HEK293T (cell line): Measurements from ENCODE around the gene TXLNB.
A peak's percentile ranks its signal among the peaks of the same experiment; 100 is the strongest.

ENCODE experiments used
- CTCF ChIA-PET: fragments of 350-600 bp; formaldehyde crosslinking; extraction: SDS; loops from one replicate; lab custom pipeline; 2021; ENCODE audit warnings: antibody characterized with exemption, inconsistent platforms; lab: Yijun Ruan, JAX
- POLR2A ChIA-PET: fragments of 350-600 bp; formaldehyde crosslinking; extraction: SDS; loops from one replicate; lab custom pipeline; 2020; ENCODE audit warnings: antibody characterized with exemption, inconsistent platforms; lab: Yijun Ruan, JAX
- DNase-seq: peaks from one replicate; pipeline ENCODE4 v3.0.0; 2012; ENCODE audit warnings: mixed read lengths; ENCODE audit errors: extremely low spot score
- ARNT ChIP-seq: fragments of 450-650 bp; IDR thresholded peaks from 2 replicates; pipeline ENCODE4 v1.6.1; 2017; ENCODE audit warnings: mild to moderate bottlenecking
- BHLHE40 ChIP-seq: fragments of 450-650 bp; IDR thresholded peaks from 2 replicates; pipeline ENCODE4 v1.6.1; 2016; ENCODE audit warnings: mild to moderate bottlenecking, moderate library complexity, borderline replicate concordance
- CTBP1 ChIP-seq: fragments of 450-650 bp; IDR thresholded peaks from 2 replicates; pipeline ENCODE4 v1.6.1; 2016; ENCODE audit warnings: borderline replicate concordance
- ELF4 ChIP-seq: fragments of 450-650 bp; IDR thresholded peaks from 2 replicates; pipeline ENCODE4 v1.6.1; 2017; ENCODE audit warnings: antibody characterized with exemption
- FOXA1 ChIP-seq: fragments of 450-650 bp; IDR thresholded peaks from 2 replicates; pipeline ENCODE4 v1.6.1; 2016; ENCODE audit warnings: mild to moderate bottlenecking
- FOXK2 ChIP-seq: fragments of 450-650 bp; IDR thresholded peaks from 2 replicates; pipeline ENCODE4 v1.6.1; 2016; ENCODE audit warnings: mild to moderate bottlenecking
- FOXM1 ChIP-seq: fragments of 450-650 bp; IDR thresholded peaks from 2 replicates; pipeline ENCODE4 v1.6.1; 2017; ENCODE audit warnings: mild to moderate bottlenecking, borderline replicate concordance
- HDGF ChIP-seq: fragments of 450-650 bp; IDR thresholded peaks from 2 replicates; pipeline ENCODE4 v1.6.1; 2017; ENCODE audit warnings: antibody characterized with exemption, borderline replicate concordance
- L3MBTL2 ChIP-seq: fragments of 450-650 bp; conservative IDR thresholded peaks from 2 replicates; pipeline ENCODE4 v1.6.1; 2016; ENCODE audit warnings: mild to moderate bottlenecking
- LEF1 ChIP-seq: fragments of 450-650 bp; IDR thresholded peaks from 2 replicates; pipeline ENCODE4 v1.6.1; 2017; ENCODE audit warnings: mild to moderate bottlenecking, borderline replicate concordance
- NFRKB ChIP-seq: fragments of 450-650 bp; IDR thresholded peaks from 2 replicates; pipeline ENCODE4 v1.6.1; 2016; ENCODE audit warnings: mild to moderate bottlenecking, moderate library complexity
- SP1 ChIP-seq: fragments of 450-650 bp; IDR thresholded peaks from 2 replicates; pipeline ENCODE4 v1.6.1; 2017
- SUZ12 ChIP-seq: fragments of 450-650 bp; IDR thresholded peaks from 2 replicates; pipeline ENCODE4 v1.6.1; 2016; ENCODE audit warnings: mild to moderate bottlenecking
- TARDBP ChIP-seq: fragments of 450-650 bp; IDR thresholded peaks from 2 replicates; pipeline ENCODE4 v1.6.1; 2016
- ZNF384 ChIP-seq: fragments of 450-650 bp; IDR thresholded peaks from 2 replicates; pipeline ENCODE4 v1.6.1; 2016
- TF ChIP-seq, protein P1 (sequence below): fragments of 450-650 bp; IDR thresholded peaks from 2 replicates; pipeline ENCODE4 v1.6.1; 2016

TXLNB gene

DNA sequence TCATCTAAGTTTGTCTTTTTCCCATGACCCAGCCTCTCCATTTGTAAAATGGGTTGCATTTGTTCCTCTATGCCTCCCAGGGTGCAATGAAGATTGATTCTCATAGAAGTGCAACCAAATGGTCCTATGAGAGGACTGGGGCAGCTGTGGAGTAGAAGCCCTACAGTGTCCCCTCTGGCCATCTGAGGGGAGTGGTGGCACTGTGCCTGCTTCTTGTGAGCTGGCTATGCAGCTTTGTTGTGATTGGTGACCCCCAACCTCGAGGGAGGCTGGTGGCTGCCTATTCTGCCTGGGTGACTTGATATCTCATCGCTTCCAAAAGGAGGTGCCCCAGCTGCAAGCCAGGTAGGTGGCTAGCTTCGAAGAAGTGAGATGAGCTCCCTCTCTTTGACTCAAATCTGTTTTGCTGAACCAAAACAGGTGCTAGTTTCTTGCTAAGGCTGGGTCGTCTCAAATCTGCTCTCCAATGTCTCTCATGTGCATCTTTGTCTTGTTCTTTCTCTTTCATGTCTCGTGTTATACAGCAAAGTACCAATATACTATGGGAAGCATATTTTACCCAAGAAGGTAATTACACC is 33.9 kb downstream of the TXLNB start:
- CTCF ChIA-PET, result no interaction called here

DNA sequence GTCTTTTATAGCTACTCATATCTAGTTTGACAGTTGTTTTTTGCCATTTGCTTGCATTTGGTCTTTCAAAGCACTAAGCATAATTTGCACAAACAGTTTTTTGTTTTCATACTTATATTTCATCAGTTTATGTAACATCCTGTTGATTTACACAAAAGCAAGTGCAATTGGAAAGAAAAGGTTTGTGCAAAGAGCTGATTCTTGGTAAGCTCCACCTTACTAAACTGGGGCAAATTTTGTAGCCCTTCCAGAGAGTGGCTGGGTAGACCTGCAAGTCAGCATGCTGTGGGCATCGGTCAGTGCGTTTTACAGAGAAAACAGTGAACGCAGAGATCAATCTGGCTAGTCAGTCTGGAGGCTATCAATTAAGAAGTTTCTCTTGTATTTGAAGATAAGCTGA is 34.5 kb downstream of the TXLNB start:
- POLR2A ChIA-PET, result no interaction called here

More for the DNA sequence above, 33.9 kb downstream of the TXLNB start:
- TF ChIP-seq, protein P1, sequence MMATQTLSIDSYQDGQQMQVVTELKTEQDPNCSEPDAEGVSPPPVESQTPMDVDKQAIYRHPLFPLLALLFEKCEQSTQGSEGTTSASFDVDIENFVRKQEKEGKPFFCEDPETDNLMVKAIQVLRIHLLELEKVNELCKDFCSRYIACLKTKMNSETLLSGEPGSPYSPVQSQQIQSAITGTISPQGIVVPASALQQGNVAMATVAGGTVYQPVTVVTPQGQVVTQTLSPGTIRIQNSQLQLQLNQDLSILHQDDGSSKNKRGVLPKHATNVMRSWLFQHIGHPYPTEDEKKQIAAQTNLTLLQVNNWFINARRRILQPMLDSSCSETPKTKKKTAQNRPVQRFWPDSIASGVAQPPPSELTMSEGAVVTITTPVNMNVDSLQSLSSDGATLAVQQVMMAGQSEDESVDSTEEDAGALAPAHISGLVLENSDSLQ, result no peak
- TF ChIP-seq FOXM1 (no peak), NFRKB (no peak), TARDBP (no peak), L3MBTL2 (no peak), FOXA1 (no peak), SP1 (no peak), HDGF (no peak), FOXK2 (no peak), ZNF384 (no peak), SUZ12 (no peak), LEF1 (no peak), ELF4 (no peak), CTBP1 (no peak), ARNT (no peak), BHLHE40 (no peak)
- POLR2A ChIA-PET, result no interaction called here
- peak; percentile 36 for DNase-seq

DNA sequence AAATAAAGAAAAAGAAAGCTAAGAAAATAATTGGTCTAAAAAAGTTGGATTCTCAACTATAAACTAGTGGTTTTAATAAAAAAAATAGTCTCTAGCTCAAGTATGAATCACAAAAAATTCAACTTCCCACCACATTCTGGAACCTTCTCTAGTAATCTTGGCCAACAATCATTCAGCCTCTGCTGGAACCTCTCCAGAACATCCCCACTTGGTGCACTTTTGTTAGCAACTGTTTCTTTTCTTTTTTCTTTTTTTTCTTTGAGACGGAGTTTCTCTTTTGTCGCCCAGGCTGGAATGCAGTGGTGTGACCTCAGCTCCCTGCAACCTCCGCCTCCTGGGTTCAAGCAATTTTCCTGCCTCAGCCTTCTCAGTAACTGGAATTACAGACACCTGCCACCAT is 35.7 kb downstream of the TXLNB start:
- ChIA-PET CTCF (interaction anchor here (0.5 kb wide), 1 partner anchor 10 kb away, joined by 3 read pairs; no protein-coding TSS in a partner anchor), POLR2A (no interaction called here)
- TF ChIP-seq FOXK2 (no peak), NFRKB (no peak), TARDBP (no peak), ZNF384 (no peak), CTBP1 (no peak), FOXM1 (no peak), HDGF (no peak), BHLHE40 (no peak), LEF1 (no peak), L3MBTL2 (no peak), ARNT (no peak), FOXA1 (no peak), SUZ12 (no peak), ELF4 (no peak), SP1 (no peak)
- TF ChIP-seq, protein P1, result no peak
- no peak for DNase-seq

More for the DNA sequence above, 34.5 kb downstream of the TXLNB start:
- CTCF ChIA-PET, result no interaction called here
- DNase-seq, result no peak
- TF ChIP-seq ELF4 (no peak), CTBP1 (no peak), LEF1 (no peak), ARNT (no peak), SP1 (no peak), L3MBTL2 (no peak), SUZ12 (no peak), NFRKB (no peak), FOXK2 (no peak), FOXA1 (no peak), TARDBP (no peak), ZNF384 (no peak), BHLHE40 (no peak), FOXM1 (no peak), HDGF (no peak)
- TF ChIP-seq, protein P1, result no peak

DNA sequence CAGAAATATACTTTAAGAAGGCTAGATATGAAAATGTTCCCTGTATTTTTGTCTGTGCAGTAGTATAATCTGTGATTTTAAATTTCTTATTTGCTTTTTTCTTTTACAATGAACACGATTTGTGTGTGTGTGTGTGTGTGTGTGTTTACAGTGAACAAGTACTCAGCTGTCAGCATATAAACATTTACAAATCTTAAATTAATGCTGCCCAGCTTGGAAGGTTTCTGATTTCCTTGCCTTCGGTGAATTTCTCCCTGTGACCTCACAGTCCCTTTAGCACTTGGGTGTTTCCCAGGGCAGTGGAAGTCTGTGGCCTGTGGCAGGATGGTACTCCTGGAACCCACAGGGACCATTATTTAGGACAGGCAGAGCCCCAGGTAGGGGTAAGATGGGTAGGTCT is 37.6 kb downstream of the TXLNB start:
- CTCF ChIA-PET, result no interaction called here
- TF ChIP-seq, protein P1, result no peak
- TF ChIP-seq HDGF (no peak), L3MBTL2 (no peak), SP1 (no peak), FOXM1 (no peak), BHLHE40 (no peak), LEF1 (no peak), ARNT (no peak), ELF4 (no peak), CTBP1 (no peak), ZNF384 (no peak), NFRKB (no peak), SUZ12 (no peak), TARDBP (no peak), FOXA1 (no peak), FOXK2 (no peak)
- POLR2A ChIA-PET, result no interaction called here
- no peak for DNase-seq

DNA sequence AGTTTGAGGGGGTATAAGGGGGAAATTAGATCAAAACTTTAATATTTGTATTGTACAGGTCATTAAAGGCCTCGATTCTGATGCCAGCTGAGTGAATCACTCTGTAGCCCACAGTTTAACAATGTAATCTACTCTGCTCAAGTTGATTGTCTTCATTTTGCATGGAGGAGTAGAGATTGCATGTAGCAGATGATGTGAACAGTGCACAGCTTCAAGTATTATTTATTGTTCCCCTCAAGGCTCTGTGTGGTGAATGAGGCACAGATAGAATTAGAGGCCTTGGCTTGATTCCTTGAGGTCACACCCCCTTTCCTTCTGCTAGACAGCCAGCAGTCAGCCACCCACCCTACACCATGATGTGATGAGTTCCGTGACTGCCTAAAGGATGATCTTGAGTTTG is 38.1 kb downstream of the TXLNB start:
- ChIA-PET CTCF (interaction anchor here (0.6 kb wide), 1 partner anchor 75 kb away, joined by 3 read pairs; no protein-coding TSS in a partner anchor), POLR2A (no interaction called here)
- TF ChIP-seq FOXM1 (no peak), LEF1 (no peak), L3MBTL2 (no peak), SP1 (no peak), TARDBP (no peak), ARNT (no peak)
- TF ChIP-seq, protein P1, result no peak
- no peak for DNase-seq
